A549 (cell line): ENCODE results near the gene SCYL1.

ENCODE experiments used
- EP300 ChIP-seq, 2 experiments: fragments of >200 bp; sonication (Bioruptor Twin); formaldehyde crosslinking; IDR thresholded peaks; 2 replicates in 1 of 2; 3 replicates in 1 of 2; pipeline ENCODE4 v1.6.1; 2016 to 2017
- HOXB13 ChIP-seq: fragments of 250-450 bp; sonication (Bioruptor Pico); IDR thresholded peaks from 2 replicates; pipeline ENCODE4 v1.5.0; 2020; ENCODE audit warnings: low read depth, mild to moderate bottlenecking, moderate library complexity
- KDM5A ChIP-seq: fragments of 200-600 bp; sonication (generic); IDR thresholded peaks from 2 replicates; pipeline ENCODE4 v1.6.1; 2016; ENCODE audit warnings: antibody characterized with exemption, mild to moderate bottlenecking
- NR3C1 ChIP-seq: fragments of >200 bp; sonication (Bioruptor Twin); formaldehyde crosslinking; IDR thresholded peaks from 3 replicates; pipeline ENCODE4 v1.6.1; 2017
- POLR2A ChIP-seq: IDR thresholded peaks from 2 replicates; pipeline ENCODE4 v1.6.1; 2012; ENCODE audit warnings: mild to moderate bottlenecking, low read length
- RAD21 ChIP-seq, 2 experiments: fragments of >200 bp in 1 of 2; sonication (Bioruptor Twin) in 1 of 2; formaldehyde crosslinking in 1 of 2; IDR thresholded peaks in 1 of 2; conservative IDR thresholded peaks in 1 of 2; 2 replicates in 1 of 2; 3 replicates in 1 of 2; pipeline ENCODE4 v1.6.1; 2012 to 2018; ENCODE audit warnings: inconsistent platforms in 1 of 2
- RFX5 ChIP-seq: fragments of 450-650 bp; IDR thresholded peaks from 2 replicates; pipeline ENCODE4 v1.7.1; 2014; ENCODE audit warnings: antibody characterized with exemption, mild to moderate bottlenecking, moderate library complexity
- SMC3 ChIP-seq: fragments of >200 bp; sonication (Bioruptor Twin); formaldehyde crosslinking; IDR thresholded peaks from 3 replicates; pipeline ENCODE4 v1.6.1; 2018; ENCODE audit warnings: inconsistent platforms
- TF ChIP-seq, protein P1 (sequence below): fragments of 450-650 bp; IDR thresholded peaks from 2 replicates; pipeline ENCODE4 v1.6.1; 2014; ENCODE audit warnings: antibody characterized with exemption
- TF ChIP-seq, protein P2 (sequence below): fragments of >200 bp; sonication (Bioruptor Twin); formaldehyde crosslinking; IDR thresholded peaks from 3 replicates; pipeline ENCODE4 v1.5.1; 2016
- TF ChIP-seq, protein P3 (sequence below): fragments of 250-450 bp; sonication (Bioruptor Pico); IDR thresholded peaks from 2 replicates; pipeline ENCODE4 v1.5.0; 2021; ENCODE audit warnings: mild to moderate bottlenecking, moderate library complexity, borderline replicate concordance

DNA sequence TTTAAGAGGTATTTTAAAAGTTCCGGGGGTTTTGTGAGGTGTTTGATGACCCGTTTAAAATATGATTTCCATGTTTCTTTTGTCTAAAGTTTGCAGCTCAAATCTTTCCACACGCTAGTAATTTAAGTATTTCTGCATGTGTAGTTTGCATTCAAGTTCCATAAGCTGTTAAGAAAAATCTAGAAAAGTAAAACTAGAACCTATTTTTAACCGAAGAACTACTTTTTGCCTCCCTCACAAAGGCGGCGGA, 26.2 kb upstream of the SCYL1 start:
- TF ChIP-seq, protein P1, sequence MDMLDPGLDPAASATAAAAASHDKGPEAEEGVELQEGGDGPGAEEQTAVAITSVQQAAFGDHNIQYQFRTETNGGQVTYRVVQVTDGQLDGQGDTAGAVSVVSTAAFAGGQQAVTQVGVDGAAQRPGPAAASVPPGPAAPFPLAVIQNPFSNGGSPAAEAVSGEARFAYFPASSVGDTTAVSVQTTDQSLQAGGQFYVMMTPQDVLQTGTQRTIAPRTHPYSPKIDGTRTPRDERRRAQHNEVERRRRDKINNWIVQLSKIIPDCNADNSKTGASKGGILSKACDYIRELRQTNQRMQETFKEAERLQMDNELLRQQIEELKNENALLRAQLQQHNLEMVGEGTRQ, result no peak
- TF ChIP-seq POLR2A, result no peak
- peak in 1 of 2 experiments; percentile 46; a peak in 2 of 5 replicates for TF ChIP-seq RAD21 (conservative IDR thresholded peaks at IDR 0.05 in 1 of 2, IDR thresholded peaks at IDR 0.05 in 1 of 2)
- no peak for TF ChIP-seq RFX5
- TF ChIP-seq, protein P2, sequence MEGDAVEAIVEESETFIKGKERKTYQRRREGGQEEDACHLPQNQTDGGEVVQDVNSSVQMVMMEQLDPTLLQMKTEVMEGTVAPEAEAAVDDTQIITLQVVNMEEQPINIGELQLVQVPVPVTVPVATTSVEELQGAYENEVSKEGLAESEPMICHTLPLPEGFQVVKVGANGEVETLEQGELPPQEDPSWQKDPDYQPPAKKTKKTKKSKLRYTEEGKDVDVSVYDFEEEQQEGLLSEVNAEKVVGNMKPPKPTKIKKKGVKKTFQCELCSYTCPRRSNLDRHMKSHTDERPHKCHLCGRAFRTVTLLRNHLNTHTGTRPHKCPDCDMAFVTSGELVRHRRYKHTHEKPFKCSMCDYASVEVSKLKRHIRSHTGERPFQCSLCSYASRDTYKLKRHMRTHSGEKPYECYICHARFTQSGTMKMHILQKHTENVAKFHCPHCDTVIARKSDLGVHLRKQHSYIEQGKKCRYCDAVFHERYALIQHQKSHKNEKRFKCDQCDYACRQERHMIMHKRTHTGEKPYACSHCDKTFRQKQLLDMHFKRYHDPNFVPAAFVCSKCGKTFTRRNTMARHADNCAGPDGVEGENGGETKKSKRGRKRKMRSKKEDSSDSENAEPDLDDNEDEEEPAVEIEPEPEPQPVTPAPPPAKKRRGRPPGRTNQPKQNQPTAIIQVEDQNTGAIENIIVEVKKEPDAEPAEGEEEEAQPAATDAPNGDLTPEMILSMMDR, result no peak
- TF ChIP-seq EP300 (IDR thresholded peaks at IDR 0.05), result no peak
- TF ChIP-seq HOXB13, result no peak
- TF ChIP-seq, protein P3, sequence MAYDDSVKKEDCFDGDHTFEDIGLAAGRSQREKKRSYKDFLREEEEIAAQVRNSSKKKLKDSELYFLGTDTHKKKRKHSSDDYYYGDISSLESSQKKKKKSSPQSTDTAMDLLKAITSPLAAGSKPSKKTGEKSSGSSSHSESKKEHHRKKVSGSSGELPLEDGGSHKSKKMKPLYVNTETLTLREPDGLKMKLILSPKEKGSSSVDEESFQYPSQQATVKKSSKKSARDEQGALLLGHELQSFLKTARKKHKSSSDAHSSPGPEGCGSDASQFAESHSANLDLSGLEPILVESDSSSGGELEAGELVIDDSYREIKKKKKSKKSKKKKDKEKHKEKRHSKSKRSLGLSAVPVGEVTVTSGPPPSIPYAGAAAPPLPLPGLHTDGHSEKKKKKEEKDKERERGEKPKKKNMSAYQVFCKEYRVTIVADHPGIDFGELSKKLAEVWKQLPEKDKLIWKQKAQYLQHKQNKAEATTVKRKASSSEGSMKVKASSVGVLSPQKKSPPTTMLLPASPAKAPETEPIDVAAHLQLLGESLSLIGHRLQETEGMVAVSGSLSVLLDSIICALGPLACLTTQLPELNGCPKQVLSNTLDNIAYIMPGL (CRISPR knock-in tag), result no peak
- TF ChIP-seq NR3C1, result no peak
- TF ChIP-seq KDM5A, result no peak
- no peak; the same call in 2 of the 3 replicates for TF ChIP-seq SMC3
